ENCODE results near the gene UBAP2. TPM values are rescaled to one million over a fixed set of nuclear protein-coding genes. Genes with fewer than 3 reads are reported as not detected.

The UBAP2 gene
- total and polyA plus RNA-seq, 2 donors (not counting 3 experiments of a cell fraction or from before 2014, with no cell fraction given), result 43.2 to 55.8 TPM

GRCh38 chr9:34079181-34079580, 30.5 kb upstream of the UBAP2 start:
- Histone ChIP-seq H3K4me3 (replicated peaks in 1 of 3; ENCODE audit: insufficient read depth in 1 of 3, low read depth in 1 of 3, low read length in 3 of 3) (no peak overlapping the region), H3K9ac (replicated peaks; ENCODE audit: extremely low read depth, insufficient read depth, low read length) (no peak overlapping the region), H3K79me2 (ENCODE audit: control insufficient read depth, insufficient read depth, low read length) (no peaks in the 10 kb centered on the region), H3K9me1 (replicated peaks; ENCODE audit: control insufficient read depth, extremely low read depth, insufficient read depth, low read length) (no peaks in the 10 kb centered on the region), H2AFZ (ENCODE audit: low read depth, low read length) (no peak overlapping the region), H3K36me3 (ENCODE audit: control insufficient read depth in 2 of 2, extremely low read depth in 1 of 2, insufficient read depth in 2 of 2, low read length in 2 of 2) (no peaks in the 10 kb centered on the region), H3K27ac (ENCODE audit: insufficient read depth, low read depth, low read length) (no peak overlapping the region), H3K4me1 (ENCODE audit: control insufficient read depth, extremely low read depth, insufficient read depth, low read length) (no peaks in the 10 kb centered on the region), H3K27me3 (ENCODE audit: control insufficient read depth in 2 of 2, insufficient read depth in 2 of 2, low read length in 2 of 2) (no peaks in the 10 kb centered on the region), H4K20me1 (replicated peaks; ENCODE audit: control insufficient read depth, extremely low read depth, insufficient read depth, low read length) (no peaks in the 10 kb centered on the region), H3K9me3 (replicated peaks; ENCODE audit: control insufficient read depth, insufficient read depth, low read length) (no peaks in the 10 kb centered on the region), H3K4me2 (ENCODE audit: insufficient read depth, low read length) (no peak overlapping the region)
- DNase-seq (ENCODE audit: low read depth, low spot score), result peak; percentile 50
- dilution Hi-C loops (cut with MboI; ENCODE audit: extremely low pct_ligation_motif_present, low sequenced_read_pairs) (no loop called here), intact Hi-C loops (cut with micrococcal nuclease) (no loop called here)
- no TSS peak for BruUV-seq (replicated peaks)
- ChIA-PET CTCF (interaction anchor here (1.4 kb wide), 1 partner anchor 20 kb away, joined by 3 read pairs; no protein-coding TSS in a partner anchor), POLR2A (no interaction called here)
- TF ChIP-seq GATA2 (IDR thresholded peaks at IDR 0.05; ENCODE audit: insufficient read depth, insufficient read length, low read depth, low read length), result no peak
- TF ChIP-seq POLR2A (IDR thresholded peaks at IDR 0.05; ENCODE audit: low read depth, low read length), result no peak
- TF ChIP-seq CTCF (IDR thresholded peaks at IDR 0.05; ENCODE audit: extremely low read depth in 1 of 2, insufficient read depth in 1 of 2, low read depth in 1 of 2, low read length in 2 of 2), result no peak
- TF ChIP-seq MYC (IDR thresholded peaks at IDR 0.05; ENCODE audit: low read depth, low read length), result no peak
- peak; percentile 83 for TF ChIP-seq JUN (IDR thresholded peaks at IDR 0.05; ENCODE audit: borderline replicate concordance, insufficient read depth, insufficient read length, low read depth)
- TF ChIP-seq MAX (IDR thresholded peaks at IDR 0.05; ENCODE audit: insufficient read depth, insufficient read length), result no peak
- peak; percentile 57 for TF ChIP-seq FOS (IDR thresholded peaks at IDR 0.05; ENCODE audit: borderline replicate concordance, insufficient read depth, low read length)
- TF ChIP-seq POLR2AphosphoS5 (IDR thresholded peaks at IDR 0.05; ENCODE audit: insufficient read depth, low read depth, low read length), result no peak
- no peak for TF ChIP-seq EZH2 (IDR thresholded peaks at IDR 0.05; ENCODE audit: borderline replicate concordance, low read depth, low read length, severe bottlenecking)
- FAIRE-seq, result peak; percentile 64

Data from endothelial cell of umbilical vein (primary cell).